Omental fat pad (tissue), 4 donors: ENCODE data around the gene LUZP2. TPM values are rescaled to one million over a fixed set of nuclear protein-coding genes. Genes with fewer than 3 reads are reported as not detected.

ENCODE experiments used
- ATAC-seq: fragments of 150-250 bp; one replicate; pipeline ENCODE4 v1.9.1; 2016; ENCODE audit warnings: mild to moderate bottlenecking, moderate library complexity; ENCODE audit not compliant: low FRiP score
- DNase-seq: peaks from one replicate; pipeline ENCODE4 v3.0.0-alpha.2; 2019; ENCODE audit warnings: low spot score
- total RNA-seq, 4 donors: library from RNA; depleted of rRNA; stranded (reverse); fragments of >200 nt; gene quantifications; one replicate each; pipeline ENCODE4 v1.1.0, GENCODE V29; 2016
- TF ChIP-seq, protein P1 (sequence below), 3 donors: fragments of 450-650 bp; IDR thresholded peaks; one replicate each; pipeline ENCODE4 v1.5.1; 2016 to 2017; ENCODE audit warnings: antibody characterized with exemption in 3 of 3, mild to moderate bottlenecking in 3 of 3, moderate library complexity in 2 of 3

The LUZP2 gene
- total RNA-seq, 4 donors from 2014 or later: 0.63 TPM; not detected in 3

DNA sequence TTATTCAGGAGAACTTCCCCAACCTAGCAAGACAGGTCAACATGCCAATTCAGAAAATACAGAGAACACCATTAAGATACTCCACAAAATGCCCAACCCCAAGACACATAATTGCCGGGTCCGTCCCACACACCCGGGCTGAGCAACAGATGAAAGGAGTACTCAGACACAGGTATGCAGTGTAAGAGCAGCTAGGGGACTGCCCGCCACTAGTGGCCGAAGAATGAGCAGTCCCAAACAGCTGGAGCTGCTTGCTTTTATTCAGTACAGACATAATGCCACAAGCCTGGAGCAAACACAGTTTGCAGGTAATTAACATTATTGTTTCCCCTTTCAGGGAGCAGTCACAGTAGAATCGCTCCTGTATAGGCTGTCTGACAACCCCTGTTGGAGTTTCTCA is 364.6 kb downstream of the LUZP2 start:
- DNase-seq: no peak
- ATAC-seq: no peak
- TF ChIP-seq, protein P1, sequence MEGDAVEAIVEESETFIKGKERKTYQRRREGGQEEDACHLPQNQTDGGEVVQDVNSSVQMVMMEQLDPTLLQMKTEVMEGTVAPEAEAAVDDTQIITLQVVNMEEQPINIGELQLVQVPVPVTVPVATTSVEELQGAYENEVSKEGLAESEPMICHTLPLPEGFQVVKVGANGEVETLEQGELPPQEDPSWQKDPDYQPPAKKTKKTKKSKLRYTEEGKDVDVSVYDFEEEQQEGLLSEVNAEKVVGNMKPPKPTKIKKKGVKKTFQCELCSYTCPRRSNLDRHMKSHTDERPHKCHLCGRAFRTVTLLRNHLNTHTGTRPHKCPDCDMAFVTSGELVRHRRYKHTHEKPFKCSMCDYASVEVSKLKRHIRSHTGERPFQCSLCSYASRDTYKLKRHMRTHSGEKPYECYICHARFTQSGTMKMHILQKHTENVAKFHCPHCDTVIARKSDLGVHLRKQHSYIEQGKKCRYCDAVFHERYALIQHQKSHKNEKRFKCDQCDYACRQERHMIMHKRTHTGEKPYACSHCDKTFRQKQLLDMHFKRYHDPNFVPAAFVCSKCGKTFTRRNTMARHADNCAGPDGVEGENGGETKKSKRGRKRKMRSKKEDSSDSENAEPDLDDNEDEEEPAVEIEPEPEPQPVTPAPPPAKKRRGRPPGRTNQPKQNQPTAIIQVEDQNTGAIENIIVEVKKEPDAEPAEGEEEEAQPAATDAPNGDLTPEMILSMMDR (IDR thresholded peaks at IDR 0.05): no peak

DNA sequence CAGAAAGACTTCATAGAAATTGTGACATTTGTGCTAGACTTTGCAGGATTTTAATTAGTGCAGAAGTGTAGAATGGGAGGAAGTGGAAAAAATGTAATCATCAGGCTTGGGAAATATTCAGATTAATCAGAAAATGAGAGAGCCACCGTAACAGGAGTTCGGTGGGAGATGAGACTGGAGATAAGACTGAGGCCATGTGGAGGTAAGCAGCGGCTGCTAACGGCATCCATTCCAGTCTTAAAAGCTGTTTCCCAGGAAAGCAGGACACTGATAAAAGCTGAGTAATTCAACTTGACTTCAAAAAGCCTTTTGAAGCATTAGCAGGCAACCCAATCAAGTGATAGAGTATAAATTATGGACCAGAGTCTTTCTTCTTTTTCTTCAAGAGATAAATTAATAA is 369.9 kb downstream of the LUZP2 start:
- DNase-seq (no peak), ATAC-seq (no peak)
- TF ChIP-seq, protein P1 (IDR thresholded peaks at IDR 0.05): no peak

DNA sequence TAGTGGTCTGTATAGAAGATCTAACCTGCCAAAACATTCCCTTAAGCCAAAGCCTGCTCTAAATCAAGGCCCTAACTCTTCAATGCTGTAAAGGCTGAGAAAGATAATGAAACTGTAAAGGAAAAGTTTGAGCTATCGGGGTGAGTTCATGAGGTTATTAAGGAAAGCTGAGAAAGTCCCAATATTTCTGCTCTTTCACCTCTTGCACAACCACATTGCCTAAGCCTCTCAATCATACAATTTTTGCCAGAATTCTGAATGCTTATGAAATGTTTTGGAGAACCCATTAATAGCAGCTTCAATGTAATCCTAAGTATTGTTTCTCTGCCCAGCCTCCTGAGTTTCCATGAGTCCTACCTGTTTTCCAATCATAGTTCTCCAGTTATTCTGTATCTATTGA is 373.2 kb downstream of the LUZP2 start:
- ATAC-seq: no peak
- no peak for DNase-seq
- TF ChIP-seq, protein P1 (IDR thresholded peaks at IDR 0.05): no peak

DNA sequence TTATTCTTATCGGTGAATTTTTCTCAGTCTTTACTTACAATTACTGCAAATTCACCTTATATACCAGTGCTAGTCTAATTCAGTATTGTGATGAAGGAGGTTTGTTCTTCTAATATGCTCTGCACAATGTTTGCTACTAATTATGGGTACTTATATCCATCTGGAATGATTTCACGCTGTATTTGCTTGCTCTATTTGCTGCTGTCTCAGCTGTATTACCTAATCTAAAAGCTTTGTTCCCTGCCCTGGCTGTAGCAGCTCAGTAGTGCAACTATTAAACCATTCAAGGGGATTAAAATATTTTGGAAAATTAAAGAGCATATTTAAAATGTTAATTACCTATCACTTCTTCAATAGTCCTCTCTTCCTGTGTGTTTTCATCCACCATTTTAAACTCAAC is 375.3 kb downstream of the LUZP2 start:
- TF ChIP-seq, protein P1 (IDR thresholded peaks at IDR 0.05): no peak
- no peak for DNase-seq
- no peak for ATAC-seq

DNA sequence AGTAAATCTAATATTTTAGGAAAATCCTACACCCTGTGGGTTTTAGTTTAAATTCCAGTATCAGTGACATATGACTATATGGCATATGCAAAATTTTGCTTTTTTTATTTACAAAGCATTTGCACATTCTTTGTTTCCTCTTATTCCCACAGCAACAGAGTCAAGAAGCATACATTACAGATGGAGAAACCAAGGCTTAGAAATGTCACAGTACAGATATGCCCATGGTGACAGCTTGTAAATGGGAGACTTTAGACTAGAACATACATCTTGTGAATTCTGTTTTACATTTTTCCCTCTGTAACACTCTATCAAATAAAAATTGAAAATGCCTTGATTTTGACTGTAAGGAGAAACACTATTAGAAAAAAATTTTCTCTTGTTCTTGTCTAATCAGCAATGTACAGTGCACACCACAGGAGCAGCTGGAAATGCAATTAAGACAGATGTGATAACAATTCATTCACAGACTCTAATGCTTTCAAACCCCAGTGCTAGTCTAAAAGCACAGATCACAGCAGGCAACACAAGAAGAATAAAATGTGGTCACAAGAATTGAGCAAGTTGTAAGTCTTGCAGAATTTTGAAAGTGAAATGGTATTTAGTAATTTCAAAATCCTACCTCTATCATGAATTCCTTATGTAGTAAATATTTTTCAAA is 375.9 kb downstream of the LUZP2 start:
- ATAC-seq (no peak), DNase-seq (no peak)
- TF ChIP-seq, protein P1 (IDR thresholded peaks at IDR 0.05): no peak

DNA sequence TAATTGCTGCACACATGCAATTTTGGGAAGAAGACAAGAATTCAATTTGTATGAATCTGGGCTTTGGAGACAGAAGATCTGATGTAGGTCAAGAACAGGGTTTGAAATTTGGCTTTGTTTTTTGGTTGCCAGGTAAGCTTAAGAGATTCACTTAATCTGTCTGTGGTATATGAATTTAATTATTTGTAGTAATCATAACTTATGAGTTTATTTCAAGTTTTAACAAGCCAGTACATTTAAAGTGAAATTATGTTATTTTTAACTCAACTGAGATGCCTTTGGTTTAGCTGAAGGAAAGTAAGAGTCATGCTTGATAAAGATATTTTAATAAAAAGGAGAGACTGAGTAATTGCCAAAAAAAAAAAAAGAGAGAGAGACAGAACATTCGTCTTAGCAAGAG is 384.1 kb downstream of the LUZP2 start:
- ATAC-seq (no peak), DNase-seq (no peak)
- TF ChIP-seq, protein P1 (IDR thresholded peaks at IDR 0.05): no peak

DNA sequence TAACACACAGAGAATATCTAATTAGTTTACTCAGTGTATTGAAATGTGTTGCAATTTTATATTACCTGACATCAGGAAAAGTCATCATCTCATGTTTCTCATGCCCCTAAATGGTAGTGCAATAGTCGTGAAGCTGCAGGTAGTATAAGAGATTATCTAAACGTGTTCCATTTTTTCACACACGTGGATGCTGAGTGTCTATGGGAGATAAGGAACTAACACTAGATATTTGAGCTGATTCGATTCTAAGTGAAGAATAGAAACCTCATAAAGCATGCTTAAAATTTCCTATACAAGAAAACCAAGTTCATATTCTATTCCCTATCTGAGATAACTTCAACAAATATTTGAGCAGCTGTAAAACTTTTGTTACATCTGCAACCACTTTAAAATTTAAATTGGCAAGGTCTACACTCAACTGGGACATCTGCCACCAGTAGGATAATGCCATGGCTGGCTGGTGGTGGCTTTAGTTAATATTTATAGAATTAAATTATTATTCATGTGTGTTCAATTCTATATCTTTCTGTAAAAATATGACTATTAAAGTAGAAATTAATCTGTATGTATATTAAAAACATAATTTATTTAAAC is 388.8 kb downstream of the LUZP2 start:
- DNase-seq (no peak), ATAC-seq (no peak)
- TF ChIP-seq, protein P1 (IDR thresholded peaks at IDR 0.05): no peak
